SK-N-SH (cell line): ENCODE measurements around the gene ENOX2. TPM values are rescaled to one million over a fixed set of nuclear protein-coding genes. Genes with fewer than 3 reads are reported as not detected.

Experiments
- CTCF ChIA-PET: fragments of 300-600, 350-600 bp; formaldehyde crosslinking; extraction: SDS; loops from one replicate; lab custom pipeline; 2021; lab: Yijun Ruan, JAX
- POLR2A ChIA-PET: fragments of 350-600 bp; sonication (Branson Sonifier 250); formaldehyde crosslinking; extraction: SDS; loops from one replicate; lab custom pipeline; 2020; ENCODE audit warnings: antibody characterized with exemption, inconsistent platforms; lab: Yijun Ruan, JAX
- DNase-seq: peaks from one replicate; pipeline ENCODE4 v3.0.0; 2012
- H2AFZ ChIP-seq: fragments of 200-600 bp; sonication (generic); 2 replicates; pipeline ENCODE4 v1.8.1; 2016; ENCODE audit warnings: antibody characterized with exemption, mild to moderate bottlenecking, low read depth
- H3F3A ChIP-seq: fragments of 200-600 bp; sonication (generic); replicated peaks from 2 replicates; pipeline ENCODE3; 2016; ENCODE audit warnings: antibody characterized with exemption, mild to moderate bottlenecking; ENCODE audit not compliant: insufficient read depth
- H3K27ac ChIP-seq, 2 experiments: fragments of 200-500 bp in 1 of 2; fragments of 200-600 bp in 1 of 2; sonication (Bioruptor generic) in 1 of 2; sonication (generic), shearing (Covaris generic) in 1 of 2; 2 replicates each; pipeline versions ENCODE4 v1.5.1 to v1.6.1; 2014 to 2016; ENCODE audit warnings: low read depth in 2 of 2, inconsistent platforms in 1 of 2, low read length in 1 of 2, mild to moderate bottlenecking in 1 of 2, mixed read lengths in 1 of 2
- H3K27me3 ChIP-seq: fragments of 200-600 bp; sonication (generic), shearing (Covaris generic); 2 replicates; pipeline ENCODE4 v1.6.1; 2016; ENCODE audit warnings: mixed run types; ENCODE audit not compliant: insufficient read depth
- H3K36me3 ChIP-seq, 2 experiments: fragments of 200-500 bp in 1 of 2; fragments of 200-600 bp in 1 of 2; sonication (Bioruptor generic) in 1 of 2; sonication (generic) in 1 of 2; replicated peaks in 1 of 2; 2 replicates each; pipeline versions ENCODE3 to v1.5.1; 2014 to 2016; ENCODE audit warnings: low read length in 1 of 2, mild to moderate bottlenecking in 1 of 2; ENCODE audit not compliant: insufficient read depth in 2 of 2, control insufficient read depth in 1 of 2
- H3K4me1 ChIP-seq, 2 experiments: fragments of 200-500 bp in 1 of 2; fragments of 200-600 bp in 1 of 2; sonication (Bioruptor generic) in 1 of 2; sonication (generic), shearing (Covaris generic) in 1 of 2; 2 replicates each; pipeline versions ENCODE4 v1.5.1 to v1.6.1; 2014 to 2016; ENCODE audit warnings: low read depth in 1 of 2, low read length in 1 of 2, mixed run types in 1 of 2; ENCODE audit not compliant: insufficient read depth in 2 of 2, control insufficient read depth in 1 of 2
- H3K4me2 ChIP-seq: fragments of 200-600 bp; sonication (generic), shearing (Covaris generic); 2 replicates; pipeline ENCODE4 v1.6.1; 2017; ENCODE audit warnings: mixed run types
- H3K4me3 ChIP-seq, 2 experiments: fragments of 200-500 bp in 1 of 2; fragments of 200-600 bp in 1 of 2; sonication (Bioruptor generic) in 1 of 2; sonication (generic), shearing (Covaris generic) in 1 of 2; 2 replicates each; pipeline versions ENCODE4 v1.5.1 to v1.8.1; 2014 to 2016; ENCODE audit warnings: low read depth in 2 of 2, inconsistent platforms in 1 of 2, low read length in 1 of 2, mild to moderate bottlenecking in 1 of 2, mixed read lengths in 1 of 2, moderate library complexity in 1 of 2
- H3K79me2 ChIP-seq: fragments of 200-600 bp; sonication (generic); 2 replicates; pipeline ENCODE4 v1.8.1; 2017; ENCODE audit warnings: mild to moderate bottlenecking; ENCODE audit not compliant: insufficient read depth
- H3K9ac ChIP-seq: fragments of 200-600 bp; sonication (generic); 2 replicates; pipeline ENCODE4 v1.6.1; 2017; ENCODE audit warnings: mixed run types
- H3K9me2 ChIP-seq: fragments of 200-600 bp; sonication (generic); 2 replicates; pipeline ENCODE4 v1.6.1; 2017; ENCODE audit warnings: mixed run types
- H3K9me3 ChIP-seq: fragments of 200-600 bp; sonication (generic); 2 replicates; pipeline ENCODE4 v1.6.1; 2017; ENCODE audit warnings: mixed run types, mild to moderate bottlenecking, moderate library complexity
- H4K20me1 ChIP-seq: fragments of 200-600 bp; sonication (generic); 2 replicates; pipeline ENCODE4 v1.6.1; 2017; ENCODE audit warnings: mild to moderate bottlenecking, mixed run types; ENCODE audit not compliant: insufficient read depth
- EP300 ChIP-seq, 2 experiments: IDR thresholded peaks; 2 replicates each; pipeline versions ENCODE4 v1.4.0 to v1.6.1; 2012; ENCODE audit warnings: borderline replicate concordance in 1 of 2, low read depth in 1 of 2, low read length in 1 of 2
- EZH2phosphoT487 ChIP-seq: fragments of 200-600 bp; sonication (generic); IDR thresholded peaks from 2 replicates; pipeline ENCODE4 v1.6.1; 2017; ENCODE audit warnings: low read depth, mixed run types, mild to moderate bottlenecking, antibody characterized with exemption, moderate library complexity, borderline replicate concordance
- FOSL2 ChIP-seq: IDR thresholded peaks from 2 replicates; pipeline ENCODE4 v1.4.0; 2012; ENCODE audit warnings: low read depth, mild to moderate bottlenecking, moderate library complexity, borderline replicate concordance
- FOXM1 ChIP-seq: IDR thresholded peaks from 2 replicates; pipeline ENCODE4 v1.4.0; 2012; ENCODE audit warnings: low read depth, mild to moderate bottlenecking
- GATA2 ChIP-seq: sonication (generic); formaldehyde crosslinking; IDR thresholded peaks from 2 replicates; pipeline ENCODE4 v1.5.0; 2020; ENCODE audit warnings: mild to moderate bottlenecking, missing genetic modification reagents
- IRF3 ChIP-seq: fragments of 150-350 bp; IDR thresholded peaks from 2 replicates; pipeline ENCODE4 v1.6.1; 2016; ENCODE audit warnings: mild to moderate bottlenecking, low read depth, low read length
- MAX ChIP-seq: IDR thresholded peaks from 2 replicates; pipeline ENCODE4 v1.4.0; 2012; ENCODE audit warnings: low read depth
- MEF2A ChIP-seq: IDR thresholded peaks from 2 replicates; pipeline ENCODE4 v1.4.0; 2012; ENCODE audit warnings: low read depth, borderline replicate concordance
- MXI1 ChIP-seq: IDR thresholded peaks from 2 replicates; pipeline ENCODE4 v1.6.1; 2012; ENCODE audit warnings: mild to moderate bottlenecking, low read depth, low read length, improper control_type of control experiment
- PBX3 ChIP-seq: IDR thresholded peaks from 2 replicates; pipeline ENCODE4; 2012
- RFX5 ChIP-seq: IDR thresholded peaks from 2 replicates; pipeline ENCODE4 v1.6.1; 2012; ENCODE audit warnings: mild to moderate bottlenecking, improper control_type of control experiment, low read length
- RXRA ChIP-seq: IDR thresholded peaks from 2 replicates; pipeline ENCODE4 v1.4.0; 2012; ENCODE audit warnings: low read depth, mild to moderate bottlenecking, borderline replicate concordance
- SMC3 ChIP-seq: IDR thresholded peaks from 2 replicates; pipeline ENCODE4 v1.6.1; 2012; ENCODE audit warnings: low read depth, low read length, improper control_type of control experiment
- TAF1 ChIP-seq: IDR thresholded peaks from 2 replicates; pipeline ENCODE4 v1.6.1; 2012; ENCODE audit warnings: low read depth, mild to moderate bottlenecking, low read length, moderate library complexity, borderline replicate concordance
- TCF12 ChIP-seq: IDR thresholded peaks from 2 replicates; pipeline ENCODE4 v1.4.0; 2012
- TEAD4 ChIP-seq: IDR thresholded peaks from 2 replicates; pipeline ENCODE4 v1.4.0; 2012; ENCODE audit warnings: mild to moderate bottlenecking, borderline replicate concordance; ENCODE audit not compliant: insufficient read depth
- YY1 ChIP-seq: IDR thresholded peaks from 2 replicates; pipeline ENCODE4 v1.4.0; 2012; ENCODE audit warnings: low read depth, mild to moderate bottlenecking
- ZBTB33 ChIP-seq: IDR thresholded peaks from 2 replicates; pipeline ENCODE4 v1.4.0; 2012; ENCODE audit warnings: low read depth, borderline replicate concordance
- WGBS: methylation state at CpG from one replicate; pipeline ENCODE4 v1.1.6; 2017; ENCODE audit warnings: low lambda C conversion rate; 5-methylcytosine and 5-hydroxymethylcytosine counted together
- polyA plus RNA-seq, 3 experiments: library from polyadenylated mRNA; depleted of rRNA; stranded (reverse); fragments of >200 nt; gene quantifications; 2 replicates each; pipeline ENCODE4 v1.2.3, GENCODE V29; 2012

Gene ENOX2
- polyA plus RNA-seq, 1 of the 3 experiments (the other 2 are of a cell fraction) = 8.8 TPM

GRCh38 chrX:130593911-130594310 is 309.1 kb downstream of the ENOX2 start:
- Histone ChIP-seq H3K9me2 (no peaks in the 10 kb centered on the region), H3F3A (no peaks in the 10 kb centered on the region), H4K20me1 (no peaks in the 10 kb centered on the region), H3K9me3 (no peaks in the 10 kb centered on the region), H3K79me2 (no peaks in the 10 kb centered on the region), H3K27me3 (peaks cover 12% of the 10 kb centered on the region; the same call in 1 of the 2 replicates), H2AFZ (no peak overlapping the region), H3K4me3 (no peak overlapping the region), H3K9ac (no peak overlapping the region), H3K4me1 (no peaks in the 10 kb centered on the region; a peak in 1 of 4 replicates), H3K27ac (no peak overlapping the region), H3K36me3 (no peaks in the 10 kb centered on the region), H3K4me2 (no peak overlapping the region)
- no peak for DNase-seq
- TF ChIP-seq ZBTB33 = no peak
- TF ChIP-seq SMC3 = no peak
- TF ChIP-seq EZH2phosphoT487 = no peak
- TF ChIP-seq TEAD4 = no peak
- no peak for TF ChIP-seq GATA2 (CRISPR knock-in tag)
- no peak for TF ChIP-seq PBX3
- no peak for TF ChIP-seq YY1
- TF ChIP-seq EP300 (IDR thresholded peaks at IDR 0.05; ENCODE audit: borderline replicate concordance in 1 of 2, low read depth in 1 of 2, low read length in 1 of 2) = no peak
- TF ChIP-seq MXI1 = no peak
- TF ChIP-seq MEF2A = no peak
- no peak for TF ChIP-seq MAX
- no peak for TF ChIP-seq FOSL2
- no peak for TF ChIP-seq FOXM1
- WGBS = 55% methylated on average over 9 of the region's 9 CpGs
- ChIA-PET CTCF (interaction anchor here (1.1 to 2.7 kb wide), 2 partner anchors 16 to 18 kb away, joined by 4 to 12 read pairs; no protein-coding TSS in a partner anchor), POLR2A (no interaction called here)

GRCh38 chrX:130592204-130592603 is 310.8 kb downstream of the ENOX2 start:
- 30% methylated on average over 1 of the region's 1 CpG for WGBS
- Histone ChIP-seq H3K9me2 (no peaks in the 10 kb centered on the region), H4K20me1 (no peaks in the 10 kb centered on the region), H3K9me3 (no peaks in the 10 kb centered on the region), H3K36me3 (no peaks in the 10 kb centered on the region), H3K27me3 (peaks cover 12% of the 10 kb centered on the region; the same call in 1 of the 2 replicates), H3K4me2 (no peak overlapping the region), H3K4me1 (no peaks in the 10 kb centered on the region; a peak in 1 of 4 replicates), H2AFZ (no peak overlapping the region), H3K9ac (no peak overlapping the region), H3K79me2 (no peaks in the 10 kb centered on the region), H3K27ac (no peak overlapping the region), H3F3A (no peaks in the 10 kb centered on the region), H3K4me3 (no peak overlapping the region)
- POLR2A ChIA-PET = no interaction called here
- CTCF ChIA-PET = no interaction called here
- DNase-seq = no peak
- TF ChIP-seq TAF1 = no peak
- TF ChIP-seq TCF12 = no peak
- no peak for TF ChIP-seq RXRA
- TF ChIP-seq RFX5 = no peak
- TF ChIP-seq IRF3 = no peak
